GM23248 (cell line): ENCODE data around the gene CLEC2D.

Source experiments
- EZH2 ChIP-seq: fragments of 200-600 bp; sonication (generic); IDR thresholded peaks from 2 replicates; pipeline ENCODE4 v1.6.1; 2018; ENCODE audit warnings: antibody characterized with exemption, mild to moderate bottlenecking; ENCODE audit not compliant: insufficient read depth, poor library complexity, severe bottlenecking
- EZH2phosphoT487 ChIP-seq: fragments of 200-600 bp; sonication (generic); IDR thresholded peaks from 2 replicates; pipeline ENCODE4 v1.6.1; 2018; ENCODE audit warnings: antibody characterized with exemption, moderate library complexity, mild to moderate bottlenecking, low read depth; ENCODE audit not compliant: insufficient read depth

DNA sequence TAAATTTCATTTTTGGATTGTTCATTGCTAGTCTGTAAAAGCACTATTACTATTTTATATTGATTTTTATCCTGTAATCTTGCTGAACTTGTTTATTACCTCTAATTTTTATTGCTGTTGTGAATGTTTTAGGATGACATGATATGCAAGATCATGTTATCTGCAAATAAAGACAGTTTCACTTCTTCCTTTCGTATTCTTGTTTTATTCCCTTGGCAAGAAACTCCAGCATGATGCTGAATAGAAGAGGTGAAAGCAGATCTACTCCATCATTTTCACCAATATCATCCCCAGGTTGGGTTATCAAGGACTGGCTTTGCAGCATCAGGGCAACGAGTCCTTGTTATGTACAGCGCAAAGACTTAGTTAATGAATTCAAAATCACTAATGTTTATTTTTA lies 66.1 kb downstream of the CLEC2D start:
- TF ChIP-seq EZH2 (no peak), EZH2phosphoT487 (no peak)
